ENCODE results near the gene FBXO9.

Gene FBXO9

GRCh38 chr6:53139841-53140413 is 74.7 kb downstream of the FBXO9 start:
- no peak for DNase-seq

- DNase-seq = no peak
These were observed 77.6 kb downstream of the FBXO9 start for GRCh38 chr6:53142810-53143209.

- no peak for DNase-seq
These were observed 78.5 kb downstream of the FBXO9 start for GRCh38 chr6:53143710-53144109.

GRCh38 chr6:53144802-53145201 is 79.6 kb downstream of the FBXO9 start:
- no peak for DNase-seq

GRCh38 chr6:53148684-53149083 is 83.5 kb downstream of the FBXO9 start, which contains the start of gene GCM1:
Gene GCM1, minus strand, starts transcription at chr6:53148841. Its CDS starts 3,209 bp downstream, at chr6:53145632.
- no peak for DNase-seq

Measured in NCI-H524 (cell line).